Aortic smooth muscle cell (primary cell): ENCODE data around the gene CHRM2. TPM values are rescaled to one million over a fixed set of nuclear protein-coding genes. Genes with fewer than 3 reads are reported as not detected.

Experiments
- total RNA-seq: library from RNA; depleted of rRNA; stranded (reverse); fragments of >200 nt; gene quantifications from 2 replicates; pipeline ENCODE4 v1.2.3, GENCODE V29; 2014

CHRM2 gene
- total RNA-seq = 0.26 and 0.31 TPM in 2 replicates

GRCh38 chr7:136868496-136869000 lies at the start of gene CHRM2:
TSS of gene CHRM2 (plus strand) at chr7:136868652. CDS start at chr7:137014866, 146,214 bp downstream.

